Brain microvascular endothelial cell (primary cell): Measurements from ENCODE around the gene RNF25.
A peak's percentile ranks its signal among the peaks of the same experiment; 100 is the strongest.

Experiments
- DNase-seq: peaks from one replicate; pipeline ENCODE4 v3.0.0-alpha.2; 2020
- H3K27ac ChIP-seq: fragments of 250-450 bp; sonication (Bioruptor Pico); 2 replicates; pipeline ENCODE4 v1.5.1; 2020; ENCODE audit warnings: mild to moderate bottlenecking, moderate library complexity
- H3K27me3 ChIP-seq: fragments of 250-450 bp; sonication (Bioruptor Pico); replicated peaks from 2 replicates; pipeline ENCODE4 v1.5.1; 2020; ENCODE audit warnings: mild to moderate bottlenecking
- H3K36me3 ChIP-seq: fragments of 250-450 bp; sonication (Bioruptor Pico); replicated peaks from 2 replicates; pipeline ENCODE4 v1.5.1; 2020; ENCODE audit warnings: mild to moderate bottlenecking
- H3K4me3 ChIP-seq: 2 replicates; pipeline ENCODE4 v1.5.1; 2011; ENCODE audit warnings: low read depth, mild to moderate bottlenecking, control low read depth, low read length, moderate library complexity
- CTCF ChIP-seq: IDR thresholded peaks from 2 replicates; pipeline ENCODE4 v1.5.1; 2011; ENCODE audit warnings: low read depth, mild to moderate bottlenecking, moderate library complexity, low read length, control low read depth, inconsistent platforms; ENCODE audit errors: missing control alignments
- in situ Hi-C: cut with HindIII; loops from 2 replicates; pipeline ENCODE4 v1.10.0; 2017; ENCODE audit warnings: low sequenced_read_pairs, low pct_ligation_motif_present

Gene RNF25

GRCh38 chr2:218635719-218636118 lies 36.1 kb downstream of the RNF25 start:
- no peak overlapping the region for H3K4me3 ChIP-seq
- DNase-seq: no peak
- peaks cover 53% of the 10 kb centered on the region for H3K36me3 ChIP-seq
- TF ChIP-seq CTCF: no peak
- no peaks in the 10 kb centered on the region for H3K27me3 ChIP-seq
- H3K27ac ChIP-seq: no peak overlapping the region
- in situ Hi-C loops: no loop called here

GRCh38 chr2:218631837-218632236 lies 40.0 kb downstream of the RNF25 start:
- in situ Hi-C loops: no loop called here
- no peak overlapping the region for H3K27ac ChIP-seq

GRCh38 chr2:218627939-218628338 lies 43.9 kb downstream of the RNF25 start:
- no peak for DNase-seq
- Histone ChIP-seq H3K27ac (no peak overlapping the region), H3K27me3 (no peaks in the 10 kb centered on the region), H3K36me3 (no peaks in the 10 kb centered on the region), H3K4me3 (no peak overlapping the region)
- no peak for TF ChIP-seq CTCF
- in situ Hi-C loops: no loop called here

More at GRCh38 chr2:218631837-218632236, 40.0 kb downstream of the RNF25 start:
- peak; percentile 53 for DNase-seq
- Histone ChIP-seq H3K36me3 (peaks cover 22% of the 10 kb centered on the region), H3K4me3 (no peak overlapping the region), H3K27me3 (no peaks in the 10 kb centered on the region)
- TF ChIP-seq CTCF: no peak

- no peak for TF ChIP-seq CTCF
- no peaks in the 10 kb centered on the region for H3K36me3 ChIP-seq
- H3K27me3 ChIP-seq: no peaks in the 10 kb centered on the region
- in situ Hi-C loops: no loop called here
- H3K27ac ChIP-seq: no peak overlapping the region
- no peak for DNase-seq
- no peak overlapping the region for H3K4me3 ChIP-seq
Measured at GRCh38 chr2:218626369-218626768, 45.4 kb downstream of the RNF25 start.

- in situ Hi-C loops: no loop called here
- H3K27ac ChIP-seq: no peak overlapping the region
- no peak overlapping the region for H3K4me3 ChIP-seq
- no peaks in the 10 kb centered on the region for H3K27me3 ChIP-seq
- TF ChIP-seq CTCF: no peak
- no peak for DNase-seq
- no peaks in the 10 kb centered on the region for H3K36me3 ChIP-seq
Measured at GRCh38 chr2:218623366-218623705, 48.5 kb downstream of the RNF25 start.

- H3K4me3 ChIP-seq: no peak overlapping the region
- DNase-seq: no peak
- H3K36me3 ChIP-seq: no peaks in the 10 kb centered on the region
- no peak for TF ChIP-seq CTCF
- H3K27ac ChIP-seq: no peak overlapping the region
- in situ Hi-C loops: no loop called here
- H3K27me3 ChIP-seq: no peaks in the 10 kb centered on the region
Measured at GRCh38 chr2:218622606-218623365, 49.0 kb downstream of the RNF25 start.
